HCT116 (cell line): Measurements from ENCODE around the gene CDH23. TPM values are rescaled to one million over a fixed set of nuclear protein-coding genes. Genes with fewer than 3 reads are reported as not detected.
A peak's percentile ranks its signal among the peaks of the same experiment; 100 is the strongest.

ENCODE experiments used
- ATAC-seq: fragments of 200-7000 bp; cut with Tn5 transposase; 2 replicates; pipeline ENCODE4 v1.9.1; 2020; ENCODE audit warnings: mild to moderate bottlenecking, moderate library complexity
- BruUV-seq: library from RNA; stranded (reverse); fragments of 400-500 nt; replicated peaks from 2 replicates; lab custom pipeline; 2021; lab: Mats Ljungman, UMichigan
- CTCF ChIA-PET: fragments of 300-600 bp; sonication (Branson Sonifier 250); formaldehyde crosslinking; loops from one replicate; lab custom pipeline; 2021; ENCODE audit warnings: antibody characterized with exemption; lab: Charles Lee
- POLR2A ChIA-PET: fragments of 300-600, 350-600 bp; sonication (Branson Sonifier 250); formaldehyde crosslinking; loops from one replicate; lab custom pipeline; 2021; ENCODE audit warnings: antibody characterized with exemption; lab: Charles Lee
- RAD21 ChIA-PET, 2 experiments: fragments of 300-600 bp; sonication (Branson Sonifier 250); formaldehyde crosslinking; loops; one replicate each; lab custom pipeline; 2023; ENCODE audit warnings: low total read pairs in 2 of 2; ENCODE audit not compliant: uncharacterized antibody in 2 of 2, unreplicated experiment in 2 of 2, low non-redundant PET in 1 of 2; lab: Charles Lee
- DNase-seq: peaks from one replicate; pipeline ENCODE4 v3.0.0-alpha.2; 2010; ENCODE audit warnings: low read depth, low spot score
- H2AFZ ChIP-seq: fragments of 200-600 bp; shearing (Covaris generic), sonication (generic); 2 replicates; pipeline ENCODE4 v1.6.1; 2017; ENCODE audit warnings: low read depth, mixed run types, mixed read lengths, antibody characterized with exemption, low read length; ENCODE audit not compliant: poor library complexity, severe bottlenecking
- H3K27ac ChIP-seq: 2 replicates; pipeline ENCODE4 v1.5.1; 2012; ENCODE audit warnings: low read depth, low read length
- H3K27me3 ChIP-seq: fragments of 200-600 bp; sonication (generic); 2 replicates; pipeline ENCODE4 v1.6.1; 2016; ENCODE audit warnings: mixed run types, low read length, mixed read lengths; ENCODE audit not compliant: insufficient read depth
- H3K36me3 ChIP-seq, 2 experiments: fragments of 200-500 bp in 1 of 2; fragments of 200-600 bp in 1 of 2; sonication (Bioruptor generic) in 1 of 2; sonication (generic) in 1 of 2; 2 replicates each; pipeline versions ENCODE4 v1.5.1 to v1.6.1; 2014 to 2016; ENCODE audit warnings: low read length in 2 of 2, inconsistent platforms in 1 of 2, mixed read lengths in 1 of 2, mixed run types in 1 of 2; ENCODE audit not compliant: insufficient read depth in 2 of 2, control insufficient read depth in 1 of 2
- H3K4me1 ChIP-seq, 2 experiments: fragments of 200-600 bp in 1 of 2; sonication (generic) in 1 of 2; 2 replicates each; pipeline versions ENCODE4 v1.5.1 to v1.6.1; 2012 to 2017; ENCODE audit warnings: low read length in 2 of 2, inconsistent platforms in 1 of 2, mild to moderate bottlenecking in 1 of 2, mixed read lengths in 1 of 2, mixed run types in 1 of 2, moderate library complexity in 1 of 2; ENCODE audit not compliant: insufficient read depth in 2 of 2, control insufficient read depth in 1 of 2
- H3K4me2 ChIP-seq: fragments of 200-600 bp; sonication (generic); 2 replicates; pipeline ENCODE4 v1.6.1; 2017; ENCODE audit warnings: mixed run types, low read length, mixed read lengths
- H3K4me3 ChIP-seq, 2 experiments: fragments of 200-600 bp in 1 of 2; sonication (generic) in 1 of 2; replicated peaks in 1 of 2; 2 replicates each; pipeline ENCODE4 v1.5.1; 2011 to 2016; ENCODE audit warnings: low read length in 2 of 2, control low read depth in 1 of 2, low read depth in 1 of 2, mild to moderate bottlenecking in 1 of 2, mixed read lengths in 1 of 2, mixed run types in 1 of 2
- H3K79me2 ChIP-seq: fragments of 200-600 bp; sonication (generic); 2 replicates; pipeline ENCODE4 v1.6.1; 2017; ENCODE audit warnings: mild to moderate bottlenecking, mixed run types, low read length, moderate library complexity, mixed read lengths; ENCODE audit not compliant: insufficient read depth
- H3K9ac ChIP-seq: fragments of 200-600 bp; sonication (generic); 2 replicates; pipeline ENCODE4 v1.6.1; 2016; ENCODE audit warnings: low read length, mixed read lengths
- H3K9me2 ChIP-seq: fragments of 200-600 bp; sonication (generic), shearing (Covaris generic); 2 replicates; pipeline ENCODE4 v1.6.1; 2017; ENCODE audit warnings: mixed run types, mild to moderate bottlenecking, moderate library complexity; ENCODE audit not compliant: insufficient read depth
- H3K9me3 ChIP-seq, 2 experiments: fragments of 200-500 bp in 1 of 2; fragments of 200-600 bp in 1 of 2; sonication (Bioruptor generic) in 1 of 2; sonication (generic) in 1 of 2; 2 replicates each; pipeline ENCODE4 v1.6.1; 2014 to 2017; ENCODE audit warnings: low read length in 2 of 2, mixed read lengths in 2 of 2, inconsistent platforms in 1 of 2, low read depth in 1 of 2, mild to moderate bottlenecking in 1 of 2, mixed run types in 1 of 2, moderate library complexity in 1 of 2; ENCODE audit not compliant: control insufficient read depth in 1 of 2, insufficient read depth in 1 of 2
- H4K20me1 ChIP-seq: fragments of 200-600 bp; sonication (generic), shearing (Covaris generic); 2 replicates; pipeline ENCODE4 v1.6.1; 2017; ENCODE audit warnings: mixed run types, mild to moderate bottlenecking, moderate library complexity; ENCODE audit not compliant: insufficient read depth
- POLR2AphosphoS5 ChIP-seq: IDR thresholded peaks from 2 replicates; pipeline ENCODE4 v1.6.1; 2011; ENCODE audit warnings: mild to moderate bottlenecking, low read depth, low read length, moderate library complexity
- intact Hi-C: fragments of 100-400 bp; cut with micrococcal nuclease; formaldehyde crosslinking; loops from 2 replicates; pipeline ENCODE4 v1.10.0; 2022
- total RNA-seq: library from RNA; stranded (reverse); gene quantifications from one replicate; pipeline ENCODE4 v1.2.1, GENCODE V29; 2021; ENCODE audit not compliant: unreplicated experiment
- TF ChIP-seq, protein P1 (sequence below), 3 experiments: fragments of 200-600 bp in 1 of 3; sonication (generic) in 1 of 3; IDR thresholded peaks in 2 of 3; conservative IDR thresholded peaks in 1 of 3; 2 replicates each; pipeline ENCODE4 v1.5.1; 2012 to 2017; ENCODE audit warnings: low read depth in 2 of 3, low read length in 2 of 3, antibody characterized with exemption in 1 of 3, borderline replicate concordance in 1 of 3, control low read depth in 1 of 3, mild to moderate bottlenecking in 1 of 3, mixed read lengths in 1 of 3, mixed run types in 1 of 3, moderate library complexity in 1 of 3; ENCODE audit not compliant: insufficient read depth in 1 of 3
- TF ChIP-seq, protein P2 (sequence below): IDR thresholded peaks from 2 replicates; pipeline ENCODE4 v1.6.1; 2012; ENCODE audit warnings: low read depth

The CDH23 gene
- total RNA-seq, 1 experiment from 2014 or later: not detected

DNA sequence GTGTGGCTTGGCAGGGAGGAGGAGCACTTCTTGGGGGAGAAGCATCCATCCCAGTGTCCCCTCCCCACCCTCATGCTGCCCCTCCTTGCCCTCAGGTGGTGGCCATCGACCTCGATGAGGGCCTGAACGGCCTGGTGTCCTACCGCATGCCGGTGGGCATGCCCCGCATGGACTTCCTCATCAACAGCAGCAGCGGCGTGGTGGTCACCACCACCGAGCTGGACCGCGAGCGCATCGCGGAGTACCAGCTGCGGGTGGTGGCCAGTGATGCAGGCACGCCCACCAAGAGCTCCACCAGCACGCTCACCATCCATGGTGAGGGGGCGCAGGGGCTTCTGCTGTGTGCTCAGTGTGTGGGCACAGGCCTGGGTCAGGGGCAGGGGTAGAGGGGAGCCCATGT lies 308.1 kb downstream of the CDH23 start (continued):
- TF ChIP-seq POLR2AphosphoS5: no peak
- TF ChIP-seq, protein P1, sequence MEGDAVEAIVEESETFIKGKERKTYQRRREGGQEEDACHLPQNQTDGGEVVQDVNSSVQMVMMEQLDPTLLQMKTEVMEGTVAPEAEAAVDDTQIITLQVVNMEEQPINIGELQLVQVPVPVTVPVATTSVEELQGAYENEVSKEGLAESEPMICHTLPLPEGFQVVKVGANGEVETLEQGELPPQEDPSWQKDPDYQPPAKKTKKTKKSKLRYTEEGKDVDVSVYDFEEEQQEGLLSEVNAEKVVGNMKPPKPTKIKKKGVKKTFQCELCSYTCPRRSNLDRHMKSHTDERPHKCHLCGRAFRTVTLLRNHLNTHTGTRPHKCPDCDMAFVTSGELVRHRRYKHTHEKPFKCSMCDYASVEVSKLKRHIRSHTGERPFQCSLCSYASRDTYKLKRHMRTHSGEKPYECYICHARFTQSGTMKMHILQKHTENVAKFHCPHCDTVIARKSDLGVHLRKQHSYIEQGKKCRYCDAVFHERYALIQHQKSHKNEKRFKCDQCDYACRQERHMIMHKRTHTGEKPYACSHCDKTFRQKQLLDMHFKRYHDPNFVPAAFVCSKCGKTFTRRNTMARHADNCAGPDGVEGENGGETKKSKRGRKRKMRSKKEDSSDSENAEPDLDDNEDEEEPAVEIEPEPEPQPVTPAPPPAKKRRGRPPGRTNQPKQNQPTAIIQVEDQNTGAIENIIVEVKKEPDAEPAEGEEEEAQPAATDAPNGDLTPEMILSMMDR (IDR thresholded peaks at IDR 0.05 in 2 of 3, conservative IDR thresholded peaks at IDR 0.05 in 1 of 3; ENCODE audit: borderline replicate concordance in 1 of 3, insufficient read depth in 1 of 3, low read depth in 2 of 3, low read length in 2 of 3): no peak

DNA sequence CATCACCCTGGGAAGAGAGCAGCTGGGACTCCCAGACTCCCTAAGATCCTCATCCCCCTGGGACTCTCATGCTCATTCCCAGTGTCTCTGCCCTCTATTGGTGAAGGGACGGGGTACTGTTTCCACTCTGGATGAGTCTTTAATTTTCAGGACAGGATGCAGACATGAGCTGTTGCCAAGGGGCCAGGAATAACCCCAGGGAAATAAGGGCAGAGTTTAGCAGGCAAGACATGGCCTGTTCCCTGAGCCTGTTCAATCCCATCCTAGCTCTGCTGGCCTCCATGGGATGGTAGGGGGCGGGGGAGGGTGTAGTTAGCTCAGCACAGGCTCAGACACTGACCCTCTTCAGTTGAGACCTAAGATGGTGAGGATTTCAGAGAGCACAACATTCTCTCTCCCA lies 308.9 kb downstream of the CDH23 start:
- no peak overlapping the region for H3K27ac ChIP-seq
- ChIA-PET RAD21 (no interaction called here), CTCF (interaction anchor here (5.2 kb wide), 1 partner anchor 8 kb away, joined by 57 read pairs; no protein-coding TSS in a partner anchor), POLR2A (no interaction called here)
- no peaks in the 10 kb centered on the region for H3K36me3 ChIP-seq
- ATAC-seq: no peak
- 0 out of 4 replicates have a peak, but pooled peaks cover 0 to 4% of the 10 kb centered on the region in 2 experiments for H3K4me1 ChIP-seq
- H2AFZ ChIP-seq: no peak overlapping the region
- H3K9me2 ChIP-seq: no peaks in the 10 kb centered on the region
- H3K9ac ChIP-seq: no peak overlapping the region
- no TSS peak for BruUV-seq
- H3K79me2 ChIP-seq: no peaks in the 10 kb centered on the region
- intact Hi-C loops: no loop called here
- no peaks in the 10 kb centered on the region for H3K27me3 ChIP-seq
- H3K9me3 ChIP-seq: no peaks in the 10 kb centered on the region
- H3K4me3 ChIP-seq: no peak overlapping the region
- TF ChIP-seq, protein P1 (IDR thresholded peaks at IDR 0.05 in 2 of 3, conservative IDR thresholded peaks at IDR 0.05 in 1 of 3; ENCODE audit: borderline replicate concordance in 1 of 3, insufficient read depth in 1 of 3, low read depth in 2 of 3, low read length in 2 of 3): 0 out of 6 replicates have a peak, but pooled peaks of 1 of the 3 experiments have one; percentile 6
- TF ChIP-seq, protein P2, sequence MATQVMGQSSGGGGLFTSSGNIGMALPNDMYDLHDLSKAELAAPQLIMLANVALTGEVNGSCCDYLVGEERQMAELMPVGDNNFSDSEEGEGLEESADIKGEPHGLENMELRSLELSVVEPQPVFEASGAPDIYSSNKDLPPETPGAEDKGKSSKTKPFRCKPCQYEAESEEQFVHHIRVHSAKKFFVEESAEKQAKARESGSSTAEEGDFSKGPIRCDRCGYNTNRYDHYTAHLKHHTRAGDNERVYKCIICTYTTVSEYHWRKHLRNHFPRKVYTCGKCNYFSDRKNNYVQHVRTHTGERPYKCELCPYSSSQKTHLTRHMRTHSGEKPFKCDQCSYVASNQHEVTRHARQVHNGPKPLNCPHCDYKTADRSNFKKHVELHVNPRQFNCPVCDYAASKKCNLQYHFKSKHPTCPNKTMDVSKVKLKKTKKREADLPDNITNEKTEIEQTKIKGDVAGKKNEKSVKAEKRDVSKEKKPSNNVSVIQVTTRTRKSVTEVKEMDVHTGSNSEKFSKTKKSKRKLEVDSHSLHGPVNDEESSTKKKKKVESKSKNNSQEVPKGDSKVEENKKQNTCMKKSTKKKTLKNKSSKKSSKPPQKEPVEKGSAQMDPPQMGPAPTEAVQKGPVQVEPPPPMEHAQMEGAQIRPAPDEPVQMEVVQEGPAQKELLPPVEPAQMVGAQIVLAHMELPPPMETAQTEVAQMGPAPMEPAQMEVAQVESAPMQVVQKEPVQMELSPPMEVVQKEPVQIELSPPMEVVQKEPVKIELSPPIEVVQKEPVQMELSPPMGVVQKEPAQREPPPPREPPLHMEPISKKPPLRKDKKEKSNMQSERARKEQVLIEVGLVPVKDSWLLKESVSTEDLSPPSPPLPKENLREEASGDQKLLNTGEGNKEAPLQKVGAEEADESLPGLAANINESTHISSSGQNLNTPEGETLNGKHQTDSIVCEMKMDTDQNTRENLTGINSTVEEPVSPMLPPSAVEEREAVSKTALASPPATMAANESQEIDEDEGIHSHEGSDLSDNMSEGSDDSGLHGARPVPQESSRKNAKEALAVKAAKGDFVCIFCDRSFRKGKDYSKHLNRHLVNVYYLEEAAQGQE: no peak
- no peaks in the 10 kb centered on the region for H4K20me1 ChIP-seq
- H3K4me2 ChIP-seq: no peak overlapping the region
- DNase-seq: no peak
